Stimulated activated CD8-positive, alpha-beta memory T cell treated with anti-CD3 and anti-CD28 coated beads, Interleukin-2, amount 100 ng/mL, for 48 hours (primary cell): ENCODE results near the gene HTR3B.
"Not testable (repeated sequence)": the region's sequence is repeated elsewhere in the genome, so short reads cannot be mapped to it uniquely, and the experiment has no call there.

Experiments used
- DNase-seq, 2 donors: peaks; one replicate each; pipeline ENCODE4 v3.0.0-alpha.2; 2020; ENCODE audit warnings: low read depth in 2 of 2

The HTR3B gene

DNA sequence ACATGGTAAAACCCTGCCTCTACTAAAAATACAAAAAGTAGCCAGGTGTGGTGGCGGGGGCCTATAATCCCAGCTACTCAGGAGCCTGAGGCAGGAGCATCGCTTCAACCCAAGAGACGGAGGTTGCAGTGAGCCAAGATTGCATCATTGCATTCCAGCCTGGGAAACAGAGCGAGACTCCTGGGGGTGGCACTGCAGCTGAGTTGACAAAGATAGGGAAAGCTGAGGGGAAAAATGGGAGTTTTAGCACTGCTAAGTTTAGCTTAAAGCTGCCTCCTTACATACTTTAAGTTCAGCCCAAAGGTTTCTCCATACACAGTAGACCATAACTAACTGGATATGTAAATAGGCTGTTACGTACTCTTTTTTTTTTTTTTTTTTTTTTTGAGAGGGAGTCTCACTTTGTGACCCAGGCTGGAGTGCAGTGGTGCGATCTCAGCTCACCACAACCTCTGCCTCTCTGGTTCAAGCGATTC, 20.2 kb upstream of the HTR3B start:
- DNase-seq: no peak

DNA sequence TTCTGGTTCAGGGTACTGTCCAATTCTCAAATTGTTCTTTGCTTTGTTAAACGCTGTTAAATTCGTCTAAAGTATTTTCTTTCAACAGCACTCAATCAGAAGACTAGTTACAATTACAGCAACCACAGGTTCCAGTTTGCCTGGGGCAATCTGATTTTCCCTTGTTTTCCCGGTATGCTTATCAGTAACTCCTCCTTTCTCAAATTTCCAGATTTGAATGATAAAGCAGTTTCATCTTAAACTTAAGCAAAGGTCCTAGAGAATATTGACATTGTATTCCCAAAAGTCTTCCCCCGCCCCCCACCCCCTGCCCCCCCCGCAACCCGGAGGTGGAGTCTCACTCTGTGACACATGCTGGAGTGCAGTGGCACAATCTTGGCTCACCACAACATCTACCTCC, 18.7 kb upstream of the HTR3B start:
- no peak for DNase-seq

DNA sequence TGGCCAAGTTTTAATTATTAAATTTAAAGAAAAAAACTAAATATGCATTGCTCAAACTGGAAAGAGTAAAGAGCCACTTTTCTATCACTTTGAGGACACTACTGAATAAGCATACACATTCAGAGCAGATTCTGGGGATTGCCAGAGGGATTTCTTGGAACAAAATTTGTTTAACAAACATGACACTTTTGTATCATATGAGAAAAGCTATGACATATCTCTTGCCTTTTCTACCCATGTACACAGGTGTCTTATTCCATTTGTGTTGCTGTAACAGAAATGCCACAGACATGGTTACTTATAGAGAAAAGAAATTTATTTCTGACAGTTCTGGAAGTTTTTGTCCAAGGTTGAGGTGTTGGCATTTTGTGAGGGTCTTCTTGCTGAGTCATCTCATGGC, 15.7 kb upstream of the HTR3B start:
- DNase-seq: no peak

DNA sequence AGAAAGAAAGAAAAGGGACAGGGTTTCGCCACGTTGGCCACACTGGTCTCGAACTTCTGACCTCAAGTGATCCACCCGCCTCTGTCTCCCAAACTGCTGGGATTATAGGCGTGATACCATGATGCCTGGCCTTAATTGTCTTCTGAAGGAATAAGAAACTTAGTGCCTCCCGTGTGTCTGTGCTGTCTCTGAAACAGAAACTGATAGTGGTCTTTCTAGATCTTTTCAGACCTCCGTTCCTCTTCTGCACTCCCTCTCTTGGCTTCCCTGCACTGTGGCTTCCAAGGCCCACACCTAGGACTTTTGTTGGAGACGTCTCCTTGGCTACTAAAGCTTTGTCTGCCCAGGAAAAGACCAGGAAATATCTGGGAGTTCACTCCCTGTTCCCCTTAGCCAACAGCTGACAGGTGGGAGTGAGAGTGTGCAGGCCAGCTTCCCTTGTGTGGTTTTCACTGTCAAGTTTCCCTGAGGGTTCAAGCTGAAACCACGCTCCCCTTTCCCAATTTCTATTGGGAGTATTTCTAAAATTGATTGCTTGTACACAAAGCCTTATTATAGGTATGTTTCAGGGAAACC, 10.1 kb upstream of the HTR3B start:
- no peak for DNase-seq

DNA sequence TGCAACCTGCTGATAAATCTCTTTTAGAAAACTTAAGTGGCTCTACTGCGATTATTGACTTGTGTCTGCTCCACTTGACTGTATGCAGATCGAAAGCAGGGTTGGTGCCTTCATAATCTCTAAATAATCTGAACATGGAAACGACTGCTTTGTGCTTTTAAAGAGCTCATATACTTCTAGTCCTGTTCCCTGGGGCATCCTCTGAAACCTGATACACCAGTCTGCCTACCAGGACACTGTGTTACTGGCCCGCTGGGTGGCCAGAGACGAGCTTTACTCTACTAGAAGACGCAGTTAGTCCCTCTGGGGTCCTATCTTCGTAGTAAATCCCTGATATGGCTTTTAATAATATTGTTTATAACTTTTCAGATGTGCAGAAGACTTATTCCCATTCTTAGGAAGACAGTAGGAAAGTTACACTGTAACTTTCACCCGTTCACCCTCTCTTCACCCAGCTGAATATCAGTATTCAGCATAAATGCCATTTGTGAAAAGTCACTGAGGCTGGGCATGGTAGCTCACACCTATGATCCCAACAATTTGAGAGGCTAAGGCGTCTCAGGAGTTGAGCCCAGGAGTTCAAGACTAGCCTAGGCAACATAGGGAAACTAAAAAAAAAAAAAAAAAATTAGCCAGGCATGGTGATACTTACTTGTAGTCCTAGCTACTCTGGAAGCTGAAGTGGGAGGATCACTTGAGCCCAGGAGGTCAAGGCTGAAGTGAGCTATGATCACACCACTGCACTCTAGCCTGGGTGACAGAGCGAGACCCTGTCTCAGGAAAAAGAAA, 9.0 kb upstream of the HTR3B start:
- no peak for DNase-seq

DNA sequence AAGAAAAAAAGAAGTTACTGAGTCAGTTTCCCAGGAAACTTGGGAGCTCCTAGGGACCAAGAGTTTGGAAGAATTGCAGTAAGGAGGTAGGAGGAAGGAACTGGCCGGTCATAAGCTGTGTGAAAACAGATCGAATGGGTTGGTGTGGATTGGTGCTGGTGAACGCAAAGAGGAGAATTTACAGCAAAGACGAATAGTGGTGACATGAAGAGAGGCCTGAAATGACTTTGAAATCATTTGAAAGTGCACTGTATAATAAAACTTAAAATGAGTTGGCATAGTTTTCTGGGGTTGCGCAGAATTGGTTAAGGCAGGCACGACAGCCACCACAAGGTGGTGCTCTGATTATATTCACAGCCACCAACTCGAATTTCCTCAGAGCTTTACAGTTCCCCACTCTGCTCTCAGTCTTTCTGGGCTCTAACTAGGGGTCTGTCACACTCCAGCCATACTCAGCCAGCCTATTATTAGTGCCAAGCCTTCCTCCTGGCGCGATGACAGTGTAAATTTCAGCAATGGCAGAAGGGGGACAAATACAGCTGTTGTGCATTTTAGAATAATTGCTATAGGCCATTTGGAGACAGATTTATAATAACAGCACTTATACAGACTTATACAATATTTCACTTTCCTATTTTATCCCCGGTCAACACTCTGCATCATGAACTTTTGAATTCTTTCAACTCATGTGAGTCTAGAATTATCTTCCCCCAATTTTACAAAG, 8.3 kb upstream of the HTR3B start:
- DNase-seq: peak in 1 of 2 donors; percentile 7

DNA sequence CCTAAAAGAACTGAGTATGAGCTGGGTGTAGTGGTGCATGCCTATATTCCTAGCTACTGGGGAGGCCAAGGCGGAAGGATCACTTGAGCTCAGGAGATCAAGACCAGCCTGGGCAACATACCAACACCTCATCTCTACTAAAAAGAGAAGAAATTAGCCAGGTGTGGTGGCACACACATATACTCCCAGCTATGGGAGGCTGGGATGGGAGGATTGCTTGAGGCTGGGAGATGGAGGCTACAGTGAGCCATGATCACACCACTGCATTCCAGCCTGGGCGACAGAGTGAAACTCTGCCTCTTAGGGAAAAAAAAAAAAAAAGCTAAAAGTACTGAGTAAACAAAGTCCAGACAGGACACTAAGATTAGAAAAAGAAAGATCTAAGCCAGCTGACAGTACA, 3.5 kb upstream of the HTR3B start:
- no peak for DNase-seq

DNA sequence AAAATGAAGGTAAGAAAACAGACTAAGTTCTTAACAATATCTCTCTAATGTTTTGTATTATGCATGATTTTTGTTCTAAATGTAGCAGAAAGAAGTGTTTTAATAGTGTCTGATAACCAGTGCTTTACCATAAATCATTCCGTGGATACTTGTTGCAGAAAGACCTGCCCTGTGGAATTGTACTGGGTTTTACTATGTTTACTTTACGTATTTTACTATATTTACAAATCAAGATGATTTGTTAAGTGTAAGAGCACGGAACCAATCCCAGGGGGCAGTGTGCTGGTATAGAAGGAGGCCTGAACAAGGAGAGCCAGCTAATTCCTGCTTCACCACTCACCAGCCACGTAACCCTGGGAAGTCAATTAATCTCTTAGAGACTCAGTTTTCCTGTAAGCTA, 1.4 kb downstream of the HTR3B start:
- no peak for DNase-seq

DNA sequence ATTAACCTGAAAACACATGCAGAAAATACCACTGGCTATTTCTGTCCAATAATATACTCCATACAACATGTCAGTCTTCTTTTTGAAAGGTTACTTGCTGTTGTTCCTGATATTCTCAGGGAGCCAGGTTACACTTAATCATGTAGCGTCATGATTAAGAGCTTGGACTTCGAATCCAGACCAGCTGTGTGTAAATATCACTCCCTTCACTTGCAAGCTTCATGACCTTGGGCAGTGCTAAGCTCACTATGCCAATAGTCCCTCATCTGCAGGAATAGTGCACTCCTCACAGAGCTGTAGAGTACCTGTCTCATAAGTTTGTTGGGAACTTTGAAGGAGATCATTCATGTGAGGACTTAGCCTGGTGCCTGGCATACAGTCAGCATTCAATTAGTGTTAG, 1.9 kb downstream of the HTR3B start:
- DNase-seq: no peak

DNA sequence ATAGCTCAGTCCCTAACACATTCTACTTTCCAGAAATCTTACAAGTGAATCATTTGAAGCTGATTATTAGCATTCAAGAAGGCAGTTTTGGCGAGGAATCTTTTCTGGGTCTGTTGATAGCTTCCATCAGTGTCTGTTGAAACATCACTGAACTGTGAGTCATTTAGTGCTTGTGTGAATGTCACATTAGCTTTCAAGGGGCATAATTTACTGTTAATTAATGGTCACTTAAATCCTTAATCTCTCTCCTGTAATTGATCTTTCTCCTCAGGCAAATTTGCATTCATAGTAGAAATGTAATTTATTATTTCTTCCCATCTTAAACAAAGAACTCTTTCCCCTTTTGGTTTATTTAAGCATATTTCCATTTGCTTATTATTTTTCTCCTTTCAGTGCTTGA, 2.6 kb downstream of the HTR3B start:
- DNase-seq: no peak

DNA sequence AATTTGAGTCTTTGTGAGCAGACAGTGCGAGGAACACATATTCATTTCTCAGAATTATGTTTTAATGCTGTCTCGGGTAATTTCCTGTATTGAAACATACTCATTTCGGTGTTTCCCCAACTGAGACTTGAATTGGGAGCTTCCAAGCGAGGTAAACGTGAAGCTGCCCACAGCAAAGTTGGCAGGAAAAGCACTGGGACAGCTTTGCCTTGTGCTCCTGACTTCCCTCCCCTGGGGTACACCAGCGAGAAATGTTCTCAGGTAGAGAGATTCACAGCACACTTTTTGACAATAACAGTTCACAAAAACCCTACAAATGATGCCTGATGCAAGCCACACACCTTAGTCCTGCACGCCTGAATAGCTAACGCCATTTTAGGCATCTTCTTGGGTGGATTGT, 3.1 kb downstream of the HTR3B start:
- no peak for DNase-seq

DNA sequence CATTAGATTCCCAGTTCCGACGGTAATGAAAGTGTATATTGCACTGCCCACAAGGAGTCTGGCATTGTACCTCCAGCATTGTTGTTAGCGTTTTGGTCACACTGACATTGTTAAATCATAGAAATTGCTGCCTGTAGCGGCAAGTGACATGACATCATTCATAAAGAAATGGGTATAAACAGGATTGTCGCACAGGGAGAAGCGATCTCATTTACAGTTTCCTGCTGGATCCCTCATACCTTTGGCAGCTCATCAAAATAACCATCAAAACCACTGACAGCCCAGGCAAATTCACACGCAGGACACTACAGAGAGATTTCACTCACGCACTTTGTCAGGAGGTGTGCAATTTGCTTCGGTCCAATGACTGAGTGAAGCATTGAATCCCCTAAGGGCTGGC, 3.5 kb downstream of the HTR3B start:
- DNase-seq: no peak

DNA sequence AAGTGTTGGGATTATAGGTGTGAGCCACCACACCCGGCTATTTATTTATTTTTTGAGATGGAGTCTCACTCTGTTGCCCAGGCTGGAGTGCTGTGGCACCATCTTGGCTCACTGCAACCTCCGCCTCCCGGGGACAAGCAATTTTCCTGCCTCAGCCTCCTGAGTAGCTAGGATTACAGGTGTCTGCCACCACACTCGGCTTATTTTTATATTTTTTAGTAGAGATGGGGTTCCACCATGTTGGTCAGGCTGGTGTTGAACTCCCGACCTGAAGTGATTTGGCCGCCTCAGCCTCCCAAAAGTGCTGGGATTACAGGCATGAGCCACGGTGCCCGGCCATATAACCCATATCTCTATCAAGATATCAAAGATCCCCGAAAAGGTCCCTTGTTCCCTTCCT, 6.9 kb downstream of the HTR3B start:
- DNase-seq: not testable (repeated sequence)

DNA sequence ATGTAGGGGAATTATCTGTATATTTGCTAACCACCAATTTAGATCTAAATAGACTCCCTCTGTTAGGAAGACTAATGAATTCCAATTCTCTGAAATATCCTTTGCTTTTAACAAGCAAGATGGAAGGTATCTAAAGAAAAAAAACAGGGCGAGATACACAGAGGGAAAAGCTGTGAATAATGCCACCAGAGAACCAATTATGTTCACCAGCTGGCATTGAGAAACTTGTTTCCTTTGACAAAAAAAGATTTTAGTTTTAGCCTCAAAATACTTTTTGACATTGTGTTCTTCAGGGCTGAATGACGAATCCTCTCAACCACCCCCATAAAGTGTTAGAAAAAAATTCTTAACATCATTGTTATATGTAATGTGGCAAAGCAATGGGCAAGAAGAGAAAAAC, 19.0 kb downstream of the HTR3B start:
- no peak for DNase-seq

DNA sequence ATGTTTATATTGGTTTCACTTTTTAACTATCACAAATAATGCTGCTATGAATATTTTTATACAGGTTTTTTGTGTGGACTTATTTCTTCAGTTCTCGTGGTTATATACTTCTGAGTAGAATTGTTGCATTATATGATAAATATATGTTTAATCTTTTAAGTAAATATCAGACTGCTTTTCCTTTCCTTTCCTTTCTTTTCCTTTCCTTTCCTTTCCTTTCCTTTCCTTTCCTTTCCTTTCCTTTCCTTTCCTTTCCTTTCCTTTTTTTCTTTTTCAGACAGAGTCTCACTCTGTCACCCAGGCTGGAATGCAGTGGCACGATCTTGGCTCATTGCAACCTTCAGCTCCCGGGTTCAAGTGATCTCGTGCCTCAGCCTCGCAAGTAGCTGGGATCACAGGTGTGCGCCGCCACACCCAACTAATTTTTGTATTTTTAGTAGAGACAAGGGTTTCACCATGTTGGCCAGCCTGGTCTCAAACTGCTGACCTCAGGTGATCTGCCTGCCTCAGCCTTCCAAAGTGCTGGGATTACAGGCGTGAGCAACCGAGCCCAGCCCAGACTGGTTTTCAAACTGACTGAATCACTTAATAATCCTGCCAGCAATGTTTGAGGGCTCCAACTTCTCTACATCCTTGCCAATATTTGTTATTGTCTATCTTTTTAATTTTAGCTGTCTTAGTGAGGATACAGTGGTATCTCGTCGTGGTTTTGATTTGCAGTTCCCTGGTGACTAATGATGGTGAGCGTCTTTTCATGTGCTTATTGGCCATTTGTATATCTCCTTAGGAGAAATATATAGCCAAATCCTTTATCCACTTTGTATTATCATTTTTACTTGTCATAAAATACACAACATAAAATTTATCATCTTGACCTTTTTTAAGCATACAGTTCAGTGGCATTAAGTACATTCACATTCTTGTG, 21.9 kb downstream of the HTR3B start:
- DNase-seq: no peak

DNA sequence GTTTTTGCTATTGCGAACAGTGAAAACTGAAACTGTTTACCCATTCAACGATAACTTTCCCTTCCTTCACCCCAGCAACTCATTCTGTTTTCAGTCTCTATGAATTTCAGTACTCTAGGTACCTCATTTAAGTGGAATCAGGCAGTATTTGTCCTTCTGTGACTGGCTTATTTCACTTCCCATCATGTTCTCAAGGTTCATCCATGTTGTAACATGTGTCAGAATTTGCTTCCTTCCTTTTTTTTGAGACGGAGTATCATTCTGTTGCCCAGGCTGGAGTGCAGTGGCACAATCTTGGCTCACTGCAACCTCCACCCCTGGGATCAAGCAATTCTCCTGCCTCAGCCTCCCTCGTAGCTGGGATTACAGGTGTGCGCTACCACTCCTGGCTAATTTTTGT, 23.7 kb downstream of the HTR3B start:
- DNase-seq: no peak

DNA sequence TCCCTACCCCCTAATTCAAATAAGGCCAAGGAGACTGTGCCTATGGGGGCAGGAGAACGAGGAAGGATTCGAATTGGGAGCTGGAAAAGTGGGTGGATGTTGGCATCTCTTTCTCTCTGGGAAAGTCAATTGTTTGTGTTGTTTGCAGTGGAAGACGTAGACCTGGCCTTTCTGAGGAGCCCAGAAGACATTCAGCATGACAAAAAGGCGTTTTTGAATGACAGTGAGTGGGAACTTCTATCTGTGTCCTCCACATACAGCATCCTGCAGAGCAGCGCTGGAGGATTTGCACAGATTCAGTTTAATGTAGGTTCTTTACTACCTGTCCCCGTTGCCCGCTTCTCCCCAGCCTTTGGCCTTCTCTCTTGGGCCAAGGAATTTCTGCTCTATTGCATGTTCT, 28.2 kb downstream of the HTR3B start:
- no peak for DNase-seq

DNA sequence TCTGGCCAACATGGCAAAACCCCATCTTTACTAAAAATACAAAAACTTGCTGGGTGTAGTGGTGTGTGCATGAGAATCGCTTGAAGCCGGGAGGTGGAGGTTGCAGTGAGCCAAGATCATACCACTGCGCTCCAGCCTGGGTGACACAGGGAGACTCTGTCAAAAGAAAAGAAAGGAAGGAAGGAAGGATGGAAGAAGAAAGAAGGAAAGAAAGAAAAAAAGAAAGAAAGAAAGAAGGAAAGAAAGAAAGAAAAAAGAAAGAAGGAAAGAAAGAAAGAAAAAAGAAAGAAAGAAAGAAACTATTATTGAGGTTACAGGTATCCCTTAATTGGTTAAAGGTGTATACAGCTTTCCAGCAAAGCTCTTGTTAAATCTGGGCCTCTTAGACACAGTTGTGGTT, 29.6 kb downstream of the HTR3B start:
- DNase-seq: not testable (repeated sequence)

DNA sequence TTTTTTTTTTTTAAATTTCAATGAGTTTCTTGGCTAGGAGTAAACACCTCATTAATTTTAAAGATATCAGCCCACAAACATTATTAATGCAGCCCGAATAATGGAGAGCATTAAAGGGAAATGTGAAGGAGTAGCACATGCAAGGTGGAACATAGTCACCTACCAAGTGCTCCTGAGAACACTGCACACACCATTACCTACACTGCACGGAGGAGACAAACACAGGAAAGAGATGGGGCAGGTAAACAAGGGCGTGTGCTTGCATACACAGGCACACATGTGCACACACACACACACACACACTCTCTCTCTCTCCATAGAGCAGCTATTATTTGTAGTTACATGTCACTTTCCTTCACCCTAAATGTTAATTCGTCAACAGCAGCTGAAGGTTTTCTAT, 30.2 kb downstream of the HTR3B start:
- no peak for DNase-seq

DNA sequence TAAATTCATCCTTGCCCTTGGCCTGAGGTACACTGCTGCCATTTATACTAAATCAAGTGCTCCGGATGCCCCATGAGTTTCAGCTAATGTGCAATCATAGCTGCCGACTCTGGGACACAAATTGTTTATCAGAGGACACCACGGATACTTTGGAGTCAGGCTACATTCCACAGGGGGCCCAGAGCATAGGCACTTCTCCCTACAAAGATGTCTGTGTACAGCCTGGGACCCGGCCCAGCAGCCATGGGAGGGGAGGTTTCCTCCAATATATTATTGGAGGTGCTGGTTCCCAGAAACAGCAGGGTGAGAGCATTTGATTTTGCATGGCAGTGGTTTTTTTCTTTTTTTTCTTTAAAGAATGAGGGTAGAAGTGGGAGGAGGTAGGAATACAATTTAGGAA, 31.3 kb downstream of the HTR3B start:
- DNase-seq: no peak

DNA sequence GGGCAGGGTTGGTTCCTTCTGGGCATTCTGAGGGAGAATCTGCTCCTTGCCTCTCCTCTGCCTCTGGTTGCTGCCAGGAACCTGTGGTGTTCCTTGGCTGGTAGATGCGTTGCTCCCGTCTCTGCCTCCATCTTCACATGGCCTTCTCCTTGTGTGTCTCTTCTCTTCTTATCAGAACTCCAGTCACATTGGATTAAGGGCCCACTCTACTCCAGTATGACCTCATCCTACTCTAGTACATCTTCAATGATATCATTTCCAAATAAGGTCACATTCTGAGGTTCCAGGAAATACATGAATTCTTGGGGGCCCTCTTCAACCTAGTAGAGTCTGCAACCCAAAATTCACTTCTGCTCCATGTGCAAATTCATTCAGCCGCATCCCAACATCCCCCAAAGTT, 33.3 kb downstream of the HTR3B start:
- no peak for DNase-seq

DNA sequence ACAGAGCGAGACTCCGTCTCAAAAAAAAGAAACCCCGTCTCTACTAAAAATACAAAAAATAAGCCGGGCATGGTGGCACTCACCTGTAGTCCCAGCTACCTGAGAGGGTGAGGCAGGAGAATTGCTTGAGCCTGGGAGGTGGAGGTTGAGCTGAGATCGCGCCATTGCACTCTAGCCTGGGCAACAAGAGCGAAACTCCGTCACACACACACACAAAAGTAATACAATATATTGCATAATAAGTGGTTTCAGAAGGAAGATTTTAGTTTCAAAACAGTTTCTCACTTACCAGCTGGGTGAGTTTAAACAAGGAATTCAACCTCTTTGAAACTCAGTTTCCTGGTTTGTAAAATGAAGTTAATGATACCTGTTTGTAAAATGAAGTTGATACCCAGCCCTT, 37.7 kb downstream of the HTR3B start:
- no peak for DNase-seq
